Endothelial cell of umbilical vein (primary cell): Measurements from ENCODE around the gene PRRT4.
A peak's percentile ranks its signal among the peaks of the same experiment; 100 is the strongest.

Experiments
- CTCF ChIP-seq, 2 donors: IDR thresholded peaks; 1 replicate in 1 of 2; 2 replicates in 1 of 2; pipeline ENCODE4 v1.5.1; 2011; ENCODE audit warnings: low read length in 2 of 2, mild to moderate bottlenecking in 2 of 2, moderate library complexity in 2 of 2, control low read depth in 1 of 2, inconsistent platforms in 1 of 2, low read depth in 1 of 2; ENCODE audit not compliant: insufficient read depth in 1 of 2; ENCODE audit errors: extremely low read depth in 1 of 2
- EZH2 ChIP-seq: IDR thresholded peaks from 2 replicates; pipeline ENCODE4 v1.6.1; 2012; ENCODE audit warnings: borderline replicate concordance, low read depth, mild to moderate bottlenecking, moderate library complexity, low read length, inconsistent platforms; ENCODE audit not compliant: severe bottlenecking
- JUN ChIP-seq: IDR thresholded peaks from 2 replicates; pipeline ENCODE4 v1.6.1; 2011; ENCODE audit warnings: borderline replicate concordance, low read depth; ENCODE audit not compliant: insufficient read length, insufficient read depth
- MAX ChIP-seq: IDR thresholded peaks from 2 replicates; pipeline ENCODE4 v1.6.1; 2011; ENCODE audit not compliant: insufficient read depth, insufficient read length
- POLR2A ChIP-seq: IDR thresholded peaks from 2 replicates; pipeline ENCODE4 v1.6.1; 2012; ENCODE audit warnings: low read depth, mild to moderate bottlenecking, control low read depth, low read length
- POLR2AphosphoS5 ChIP-seq: IDR thresholded peaks from 2 replicates; pipeline ENCODE4 v1.6.1; 2012; ENCODE audit warnings: low read depth, mild to moderate bottlenecking, control low read depth, low read length, moderate library complexity; ENCODE audit not compliant: insufficient read depth

GRCh38 chr7:128404886-128405470 is 43.5 kb upstream of the PRRT4 start:
- TF ChIP-seq CTCF (IDR thresholded peaks at IDR 0.05; ENCODE audit: extremely low read depth in 1 of 2, insufficient read depth in 1 of 2, low read depth in 1 of 2, low read length in 2 of 2), result peak in 1 of 2 donors; percentile 28
- TF ChIP-seq EZH2, result no peak
- no peak for TF ChIP-seq POLR2AphosphoS5
- TF ChIP-seq POLR2A, result no peak
- no peak for TF ChIP-seq MAX
- no peak for TF ChIP-seq JUN
